Osteocyte (in vitro differentiated cells): Measurements from ENCODE around the gene NFIX. TPM values are rescaled to one million over a fixed set of nuclear protein-coding genes. Genes with fewer than 3 reads are reported as not detected.

Experiments
- DNase-seq: peaks from one replicate; pipeline ENCODE4 v3.0.0; 2021; ENCODE audit warnings: mixed read lengths; ENCODE audit not compliant: unreplicated experiment; ENCODE audit errors: extremely low spot score
- H3K27ac Mint-ChIP-seq: one replicate; pipeline ENCODE4 v1.8.0; 2021; ENCODE audit warnings: mild to moderate bottlenecking, mixed read lengths; ENCODE audit not compliant: unreplicated experiment
- H3K27me3 Mint-ChIP-seq: one replicate; pipeline ENCODE4 v1.8.0; 2021; ENCODE audit warnings: mixed read lengths; ENCODE audit not compliant: unreplicated experiment
- H3K36me3 Mint-ChIP-seq: one replicate; pipeline ENCODE4 v1.8.0; 2021; ENCODE audit warnings: mixed read lengths; ENCODE audit not compliant: unreplicated experiment
- H3K4me1 Mint-ChIP-seq: one replicate; pipeline ENCODE4 v1.8.0; 2021; ENCODE audit warnings: mixed read lengths; ENCODE audit not compliant: unreplicated experiment
- H3K4me3 Mint-ChIP-seq: one replicate; pipeline ENCODE4 v1.8.0; 2021; ENCODE audit warnings: mild to moderate bottlenecking, moderate library complexity, mixed read lengths; ENCODE audit not compliant: unreplicated experiment
- H3K9me3 Mint-ChIP-seq: one replicate; pipeline ENCODE4 v1.8.0; 2021; ENCODE audit warnings: mixed read lengths; ENCODE audit not compliant: unreplicated experiment
- CTCF ChIP-seq: fragments of 200-600 bp; sonication (generic); IDR thresholded peaks from 2 replicates; pipeline ENCODE4 v1.5.0; 2021; ENCODE audit warnings: antibody characterized with exemption, mild to moderate bottlenecking, moderate library complexity
- total RNA-seq: library from RNA; stranded (reverse); gene quantifications from 2 replicates; pipeline ENCODE4 v1.2.1, GENCODE V29; 2021

The NFIX gene
- total RNA-seq, 1 donor from 2014 or later: 87.0 TPM

GRCh38 chr19:12986726-12987125 lies 8.5 kb upstream of the NFIX start:
- no peak overlapping the region for H3K4me3 Mint-ChIP-seq
- H3K27ac Mint-ChIP-seq: no peak overlapping the region
- no peak for TF ChIP-seq CTCF
- no peaks in the 10 kb centered on the region for H3K9me3 Mint-ChIP-seq
- H3K36me3 Mint-ChIP-seq: no peaks in the 10 kb centered on the region
- peaks cover 2% of the 10 kb centered on the region for H3K27me3 Mint-ChIP-seq
- peaks cover 16% of the 10 kb centered on the region for H3K4me1 Mint-ChIP-seq
- no peak for DNase-seq

- Mint-ChIP-seq H3K4me1 (peaks cover 16% of the 10 kb centered on the region), H3K36me3 (no peaks in the 10 kb centered on the region), H3K4me3 (no peak overlapping the region), H3K27me3 (peaks cover 2% of the 10 kb centered on the region), H3K9me3 (no peaks in the 10 kb centered on the region), H3K27ac (no peak overlapping the region)
- TF ChIP-seq CTCF: no peak
- no peak for DNase-seq
These were observed 8.1 kb upstream of the NFIX start for GRCh38 chr19:12987190-12987589.

GRCh38 chr19:12987781-12988180 lies 7.5 kb upstream of the NFIX start:
- H3K9me3 Mint-ChIP-seq: no peaks in the 10 kb centered on the region
- no peak overlapping the region for H3K4me3 Mint-ChIP-seq
- DNase-seq: no peak
- H3K4me1 Mint-ChIP-seq: peaks cover 16% of the 10 kb centered on the region
- TF ChIP-seq CTCF: no peak
- H3K27ac Mint-ChIP-seq: no peak overlapping the region
- peaks cover 2% of the 10 kb centered on the region for H3K27me3 Mint-ChIP-seq
- H3K36me3 Mint-ChIP-seq: no peaks in the 10 kb centered on the region

GRCh38 chr19:12990431-12990830 lies 4.8 kb upstream of the NFIX start:
- Mint-ChIP-seq H3K4me3 (no peak overlapping the region), H3K27ac (no peak overlapping the region), H3K4me1 (peaks cover 13% of the 10 kb centered on the region), H3K9me3 (no peaks in the 10 kb centered on the region), H3K36me3 (no peaks in the 10 kb centered on the region), H3K27me3 (peaks cover 2% of the 10 kb centered on the region)
- no peak for DNase-seq
- TF ChIP-seq CTCF: no peak

- H3K4me3 Mint-ChIP-seq: no peak overlapping the region
These were observed 4.4 kb upstream of the NFIX start for GRCh38 chr19:12990853-12991252.

More at GRCh38 chr19:12990853-12991252, 4.4 kb upstream of the NFIX start:
- H3K27me3 Mint-ChIP-seq: peaks cover 2% of the 10 kb centered on the region
- DNase-seq: no peak
- H3K27ac Mint-ChIP-seq: no peak overlapping the region
- no peaks in the 10 kb centered on the region for H3K9me3 Mint-ChIP-seq
- peaks cover 9% of the 10 kb centered on the region for H3K4me1 Mint-ChIP-seq
- H3K36me3 Mint-ChIP-seq: no peaks in the 10 kb centered on the region
- no peak for TF ChIP-seq CTCF
